Hepatocyte (in vitro differentiated cells): ENCODE results near the gene EWSR1. TPM values are rescaled to one million over a fixed set of nuclear protein-coding genes. Genes with fewer than 3 reads are reported as not detected.

Source experiments
- DNase-seq: peaks from one replicate; pipeline ENCODE4 v3.0.0-alpha.2; 2016; ENCODE audit warnings: low spot score
- H2AFZ ChIP-seq: fragments of 200-600 bp; sonication (generic); 2 replicates; pipeline ENCODE4 v1.6.0; 2016; ENCODE audit warnings: antibody characterized with exemption, mild to moderate bottlenecking
- H3K27ac ChIP-seq: fragments of 200-600 bp; sonication (generic); 2 replicates; pipeline ENCODE4 v1.5.1; 2016; ENCODE audit warnings: mild to moderate bottlenecking
- H3K27me3 ChIP-seq: fragments of 200-600 bp; sonication (generic); 2 replicates; pipeline ENCODE4 v1.6.1; 2016
- H3K36me3 ChIP-seq: fragments of 200-600 bp; sonication (generic); replicated peaks from 2 replicates; pipeline ENCODE4 v1.5.1; 2016; ENCODE audit warnings: low read depth; ENCODE audit not compliant: insufficient read depth
- H3K4me1 ChIP-seq: fragments of 200-600 bp; sonication (generic); 2 replicates; pipeline ENCODE4 v1.5.1; 2016; ENCODE audit warnings: mild to moderate bottlenecking, moderate library complexity; ENCODE audit not compliant: insufficient read depth
- H3K4me2 ChIP-seq: fragments of 200-600 bp; sonication (generic); 2 replicates; pipeline ENCODE4 v1.6.0; 2016
- H3K4me3 ChIP-seq: fragments of 200-600 bp; sonication (generic); 2 replicates; pipeline ENCODE4 v1.5.1; 2016; ENCODE audit warnings: mild to moderate bottlenecking
- H3K79me2 ChIP-seq: fragments of 200-600 bp; sonication (generic); 2 replicates; pipeline ENCODE4 v1.6.0; 2017; ENCODE audit warnings: mild to moderate bottlenecking
- H3K9me2 ChIP-seq: fragments of 200-600 bp; sonication (generic); replicated peaks from 2 replicates; pipeline ENCODE4 v1.6.0; 2017; ENCODE audit warnings: mild to moderate bottlenecking; ENCODE audit not compliant: insufficient read depth
- H3K9me3 ChIP-seq: fragments of 200-600 bp; sonication (generic); 2 replicates; pipeline ENCODE4 v1.5.1; 2016; ENCODE audit warnings: low read depth, mild to moderate bottlenecking
- H4K20me1 ChIP-seq: fragments of 200-600 bp; sonication (generic); 2 replicates; pipeline ENCODE4 v1.6.0; 2016; ENCODE audit warnings: mild to moderate bottlenecking; ENCODE audit not compliant: insufficient read depth, poor library complexity, severe bottlenecking
- EZH2 ChIP-seq: fragments of 200-600 bp; sonication (generic); IDR thresholded peaks from 2 replicates; pipeline ENCODE4 v1.6.1; 2016; ENCODE audit warnings: antibody characterized with exemption, mild to moderate bottlenecking, borderline replicate concordance
- EZH2phosphoT487 ChIP-seq: fragments of 200-600 bp; sonication (generic); IDR thresholded peaks from one replicate; pipeline ENCODE4 v1.6.1; 2018; ENCODE audit warnings: antibody characterized with exemption, mild to moderate bottlenecking, low read depth, moderate library complexity; ENCODE audit not compliant: unreplicated experiment, severe bottlenecking
- WGBS: methylation state at CpG from one replicate; pipeline ENCODE4 v1.1.6; 2016; ENCODE audit warnings: low lambda C conversion rate; ENCODE audit errors: missing lambda C conversion rate; 5-methylcytosine and 5-hydroxymethylcytosine counted together
- polyA plus RNA-seq: library from polyadenylated mRNA; unstranded; fragments of >200 nt; fragmentation: Nextera tagmentation; extraction: Ambion mirVana; gene quantifications from 2 replicates; pipeline ENCODE4 v1.2.1, GENCODE V29; 2016
- total RNA-seq: library from RNA; depleted of rRNA; stranded (reverse); fragments of >200 nt; gene quantifications from 2 replicates; pipeline ENCODE4 v1.2.3, GENCODE V29; 2014
- TF ChIP-seq, protein P1 (sequence below): fragments of 200-600 bp; sonication (generic); IDR thresholded peaks from 2 replicates; pipeline ENCODE4 v1.5.1; 2016; ENCODE audit warnings: antibody characterized with exemption, mild to moderate bottlenecking; ENCODE audit not compliant: poor library complexity

The EWSR1 gene
- total and polyA plus RNA-seq, 2 experiments from 2014 or later: 161 to 269 TPM

DNA sequence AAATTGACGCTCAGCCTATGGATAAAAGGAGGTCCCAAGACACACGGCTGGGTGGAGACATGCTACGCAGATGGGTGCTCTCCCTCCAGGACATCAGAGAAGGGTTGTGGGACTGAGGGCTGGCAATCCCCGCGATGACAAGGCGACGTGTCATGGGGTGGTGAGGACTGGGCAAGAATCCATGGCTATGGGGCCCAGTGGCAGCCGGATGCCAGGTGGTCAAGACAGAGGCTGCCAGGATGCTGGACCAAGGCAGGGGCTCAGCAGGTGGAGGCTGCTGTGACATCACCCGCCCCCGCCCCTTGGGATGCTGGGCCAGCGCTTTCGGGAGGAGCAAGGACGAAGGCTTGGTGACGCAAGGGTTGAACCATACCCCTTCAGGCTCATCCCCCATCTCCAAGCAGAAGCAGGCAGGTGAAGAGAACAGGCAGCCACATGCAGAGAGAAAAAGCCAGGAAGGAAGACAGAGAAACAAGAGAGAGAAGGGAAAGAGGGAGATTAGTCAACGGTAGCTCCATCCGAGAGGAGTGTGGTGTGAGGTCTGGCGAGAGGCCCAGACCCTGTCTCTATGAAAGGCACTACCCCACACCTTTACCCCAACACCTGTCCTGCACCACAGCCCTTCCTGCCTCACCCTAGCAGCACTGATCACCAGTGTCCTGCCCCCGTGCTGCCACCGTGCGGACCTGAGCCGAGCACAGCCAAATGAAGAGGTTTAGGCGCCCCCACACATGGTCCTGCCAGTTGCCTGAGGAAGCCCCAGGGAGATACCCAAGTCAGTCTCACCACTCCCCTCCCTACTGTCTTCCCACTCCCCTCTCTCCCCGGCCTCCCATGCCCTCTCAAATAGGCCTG lies 71.5 kb downstream of the EWSR1 start:
- Histone ChIP-seq H3K36me3 (no peaks in the 10 kb centered on the region), H3K27me3 (no peaks in the 10 kb centered on the region), H3K4me1 (no peaks in the 10 kb centered on the region), H3K9me3 (no peaks in the 10 kb centered on the region), H3K4me2 (no peak overlapping the region), H3K9me2 (no peaks in the 10 kb centered on the region), H3K27ac (no peak overlapping the region), H3K79me2 (no peaks in the 10 kb centered on the region), H2AFZ (no peak overlapping the region), H4K20me1 (no peaks in the 10 kb centered on the region), H3K4me3 (no peak overlapping the region)
- 96% methylated on average over 22 of the region's 23 CpGs for WGBS
- DNase-seq: no peak
- TF ChIP-seq EZH2: no peak
- TF ChIP-seq, protein P1, sequence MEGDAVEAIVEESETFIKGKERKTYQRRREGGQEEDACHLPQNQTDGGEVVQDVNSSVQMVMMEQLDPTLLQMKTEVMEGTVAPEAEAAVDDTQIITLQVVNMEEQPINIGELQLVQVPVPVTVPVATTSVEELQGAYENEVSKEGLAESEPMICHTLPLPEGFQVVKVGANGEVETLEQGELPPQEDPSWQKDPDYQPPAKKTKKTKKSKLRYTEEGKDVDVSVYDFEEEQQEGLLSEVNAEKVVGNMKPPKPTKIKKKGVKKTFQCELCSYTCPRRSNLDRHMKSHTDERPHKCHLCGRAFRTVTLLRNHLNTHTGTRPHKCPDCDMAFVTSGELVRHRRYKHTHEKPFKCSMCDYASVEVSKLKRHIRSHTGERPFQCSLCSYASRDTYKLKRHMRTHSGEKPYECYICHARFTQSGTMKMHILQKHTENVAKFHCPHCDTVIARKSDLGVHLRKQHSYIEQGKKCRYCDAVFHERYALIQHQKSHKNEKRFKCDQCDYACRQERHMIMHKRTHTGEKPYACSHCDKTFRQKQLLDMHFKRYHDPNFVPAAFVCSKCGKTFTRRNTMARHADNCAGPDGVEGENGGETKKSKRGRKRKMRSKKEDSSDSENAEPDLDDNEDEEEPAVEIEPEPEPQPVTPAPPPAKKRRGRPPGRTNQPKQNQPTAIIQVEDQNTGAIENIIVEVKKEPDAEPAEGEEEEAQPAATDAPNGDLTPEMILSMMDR: no peak
- TF ChIP-seq EZH2phosphoT487: no peak

DNA sequence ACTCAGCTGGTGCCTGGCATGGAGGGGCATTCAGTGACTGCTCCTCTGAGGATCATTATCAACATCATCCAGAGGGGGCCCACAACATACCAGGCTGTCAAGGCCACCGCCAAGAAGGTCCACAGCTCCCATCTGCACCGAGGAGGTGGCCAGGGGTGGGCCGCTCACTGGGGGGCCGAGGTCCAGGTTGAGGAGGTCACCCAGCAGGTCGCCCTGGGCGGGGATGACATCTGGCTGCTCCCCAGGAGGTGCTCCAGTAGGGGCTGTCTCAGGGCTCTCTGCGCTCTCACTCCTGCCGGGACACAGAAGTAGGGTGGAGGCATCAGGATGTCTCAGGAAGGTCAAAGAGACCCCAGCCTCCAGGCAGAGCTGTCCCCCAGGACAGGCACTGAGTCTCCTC lies 72.5 kb downstream of the EWSR1 start:
- H3K9me2 ChIP-seq: no peaks in the 10 kb centered on the region
- H3K27ac ChIP-seq: no peak overlapping the region
- WGBS: 93% methylated on average over 8 of the region's 8 CpGs
- no peak for TF ChIP-seq EZH2
- TF ChIP-seq, protein P1: no peak
- TF ChIP-seq EZH2phosphoT487: no peak
- H2AFZ ChIP-seq: no peak overlapping the region
- H3K27me3 ChIP-seq: no peaks in the 10 kb centered on the region
- DNase-seq: no peak
- no peak overlapping the region for H3K4me3 ChIP-seq
- no peak overlapping the region for H3K4me2 ChIP-seq
- H3K9me3 ChIP-seq: no peaks in the 10 kb centered on the region
- no peaks in the 10 kb centered on the region for H3K36me3 ChIP-seq
- no peaks in the 10 kb centered on the region for H3K79me2 ChIP-seq
- H4K20me1 ChIP-seq: no peaks in the 10 kb centered on the region
- no peaks in the 10 kb centered on the region for H3K4me1 ChIP-seq

DNA sequence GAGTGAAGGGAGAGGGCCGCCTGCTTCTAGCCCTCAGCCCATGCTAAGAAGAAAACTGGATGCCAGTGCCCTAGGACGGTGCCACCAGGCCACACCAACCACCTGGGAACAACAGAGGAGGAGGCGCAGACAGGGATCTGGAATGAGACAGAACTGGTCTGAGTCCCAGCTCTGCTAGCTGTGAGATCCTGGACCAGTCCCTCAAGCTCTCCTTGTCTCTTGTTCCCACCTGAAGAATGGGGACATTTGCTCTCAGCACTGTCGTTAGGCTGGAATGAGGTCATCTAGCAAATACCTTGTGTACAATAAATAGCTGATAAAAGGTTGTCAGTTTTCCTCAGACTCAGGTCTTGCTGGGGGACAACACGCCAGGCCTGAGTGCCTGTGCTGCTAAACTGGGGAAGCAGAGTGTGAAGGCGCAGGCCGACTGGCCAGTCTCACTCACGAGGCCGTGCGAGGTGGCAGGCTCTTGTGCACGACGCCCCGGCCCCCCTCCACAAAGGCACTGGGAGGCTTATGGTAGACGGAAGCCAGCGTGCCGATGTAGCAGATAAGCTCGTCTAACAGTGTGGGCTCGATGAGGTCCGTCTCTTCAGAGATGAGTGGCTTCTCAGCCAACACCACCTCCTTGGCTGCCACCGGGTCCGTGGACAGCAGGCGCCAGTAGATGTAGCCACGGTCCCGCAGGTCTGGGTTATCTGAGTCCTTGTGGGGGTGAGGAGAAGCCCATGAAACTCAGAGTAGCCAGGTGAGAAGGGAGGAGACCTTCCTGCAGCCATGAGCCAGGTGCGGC lies 73.2 kb downstream of the EWSR1 start:
- H3K27ac ChIP-seq: no peak overlapping the region

More for the DNA sequence above, 73.2 kb downstream of the EWSR1 start:
- Histone ChIP-seq H4K20me1 (no peaks in the 10 kb centered on the region), H3K9me2 (no peaks in the 10 kb centered on the region), H3K9me3 (no peaks in the 10 kb centered on the region), H3K4me3 (no peak overlapping the region), H3K27me3 (no peaks in the 10 kb centered on the region), H3K4me2 (no peak overlapping the region), H3K79me2 (no peaks in the 10 kb centered on the region), H3K4me1 (no peaks in the 10 kb centered on the region), H3K36me3 (no peaks in the 10 kb centered on the region), H2AFZ (no peak overlapping the region)
- no peak for DNase-seq
- WGBS: 94% methylated on average over 25 of the region's 25 CpGs
- no peak for TF ChIP-seq EZH2
- TF ChIP-seq EZH2phosphoT487: no peak
- TF ChIP-seq, protein P1: no peak
